ENCODE data around the gene FRMD3. TPM values are rescaled to one million over a fixed set of nuclear protein-coding genes. Genes with fewer than 3 reads are reported as not detected.

FRMD3 gene
- total and polyA plus RNA-seq, 2 donors (not counting 3 experiments of a cell fraction or from before 2014, with no cell fraction given), result 3.0 to 6.1 TPM

DNA sequence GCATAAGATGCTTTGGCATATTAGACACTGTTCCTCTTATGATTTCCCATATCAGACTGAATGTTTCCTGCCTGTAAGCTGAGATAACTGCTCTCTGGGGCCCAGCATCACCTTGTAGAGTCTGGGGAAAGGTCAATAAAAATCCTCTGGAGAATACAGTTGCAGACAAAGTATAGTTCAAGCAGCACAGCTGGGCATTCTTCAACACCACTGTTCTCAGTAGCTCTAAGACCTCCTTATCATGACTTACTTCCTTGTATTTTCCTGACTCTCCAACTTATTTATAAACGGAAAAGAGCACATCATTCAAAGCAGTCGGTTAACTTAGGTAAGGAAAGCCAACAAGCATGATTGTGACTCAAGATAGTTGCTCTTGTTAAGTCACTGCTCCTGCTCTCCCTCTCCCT, 266.5 kb downstream of the FRMD3 start:
- Histone ChIP-seq H3K4me2 (ENCODE audit: insufficient read depth, low read length) (peak overlapping the region; percentile 7), H3K4me3 (replicated peaks in 1 of 3; ENCODE audit: insufficient read depth in 1 of 3, low read depth in 1 of 3, low read length in 3 of 3) (no peak overlapping the region), H3K36me3 (ENCODE audit: control insufficient read depth in 2 of 2, extremely low read depth in 1 of 2, insufficient read depth in 2 of 2, low read length in 2 of 2) (no peaks in the 10 kb centered on the region), H3K27ac (ENCODE audit: insufficient read depth, low read depth, low read length) (peak overlapping the region; percentile 56), H2AFZ (ENCODE audit: low read depth, low read length) (no peak overlapping the region), H3K79me2 (ENCODE audit: control insufficient read depth, insufficient read depth, low read length) (no peaks in the 10 kb centered on the region), H3K9me3 (replicated peaks; ENCODE audit: control insufficient read depth, insufficient read depth, low read length) (no peaks in the 10 kb centered on the region), H3K9ac (replicated peaks; ENCODE audit: extremely low read depth, insufficient read depth, low read length) (no peak overlapping the region), H3K4me1 (ENCODE audit: control insufficient read depth, extremely low read depth, insufficient read depth, low read length) (peaks cover 47% of the 10 kb centered on the region), H4K20me1 (replicated peaks; ENCODE audit: control insufficient read depth, extremely low read depth, insufficient read depth, low read length) (no peaks in the 10 kb centered on the region), H3K9me1 (replicated peaks; ENCODE audit: control insufficient read depth, extremely low read depth, insufficient read depth, low read length) (no peaks in the 10 kb centered on the region), H3K27me3 (ENCODE audit: control insufficient read depth in 2 of 2, insufficient read depth in 2 of 2, low read length in 2 of 2) (no peaks in the 10 kb centered on the region)
- FAIRE-seq (peak; percentile 96), DNase-seq (ENCODE audit: low read depth, low spot score) (peak; percentile 96)
- intact Hi-C loops (cut with micrococcal nuclease), result loop anchor here (1.0 kb wide), 1 partner anchor 10 kb away; no protein-coding TSS in a partner anchor
- no TSS peak for BruUV-seq (replicated peaks)
- TF ChIP-seq MAX (IDR thresholded peaks at IDR 0.05; ENCODE audit: insufficient read depth, insufficient read length) (no peak), FOS (IDR thresholded peaks at IDR 0.05; ENCODE audit: borderline replicate concordance, insufficient read depth, low read length) (peak; percentile 78), JUN (IDR thresholded peaks at IDR 0.05; ENCODE audit: borderline replicate concordance, insufficient read depth, insufficient read length, low read depth) (peak; percentile 58), EZH2 (IDR thresholded peaks at IDR 0.05; ENCODE audit: borderline replicate concordance, low read depth, low read length, severe bottlenecking) (no peak), POLR2AphosphoS5 (IDR thresholded peaks at IDR 0.05; ENCODE audit: insufficient read depth, low read depth, low read length) (peak; percentile 94), GATA2 (IDR thresholded peaks at IDR 0.05; ENCODE audit: insufficient read depth, insufficient read length, low read depth, low read length) (peak; percentile 99), MYC (IDR thresholded peaks at IDR 0.05; ENCODE audit: low read depth, low read length) (no peak), POLR2A (IDR thresholded peaks at IDR 0.05; ENCODE audit: low read depth, low read length) (peak; percentile 66)
- TF ChIP-seq, protein P1, sequence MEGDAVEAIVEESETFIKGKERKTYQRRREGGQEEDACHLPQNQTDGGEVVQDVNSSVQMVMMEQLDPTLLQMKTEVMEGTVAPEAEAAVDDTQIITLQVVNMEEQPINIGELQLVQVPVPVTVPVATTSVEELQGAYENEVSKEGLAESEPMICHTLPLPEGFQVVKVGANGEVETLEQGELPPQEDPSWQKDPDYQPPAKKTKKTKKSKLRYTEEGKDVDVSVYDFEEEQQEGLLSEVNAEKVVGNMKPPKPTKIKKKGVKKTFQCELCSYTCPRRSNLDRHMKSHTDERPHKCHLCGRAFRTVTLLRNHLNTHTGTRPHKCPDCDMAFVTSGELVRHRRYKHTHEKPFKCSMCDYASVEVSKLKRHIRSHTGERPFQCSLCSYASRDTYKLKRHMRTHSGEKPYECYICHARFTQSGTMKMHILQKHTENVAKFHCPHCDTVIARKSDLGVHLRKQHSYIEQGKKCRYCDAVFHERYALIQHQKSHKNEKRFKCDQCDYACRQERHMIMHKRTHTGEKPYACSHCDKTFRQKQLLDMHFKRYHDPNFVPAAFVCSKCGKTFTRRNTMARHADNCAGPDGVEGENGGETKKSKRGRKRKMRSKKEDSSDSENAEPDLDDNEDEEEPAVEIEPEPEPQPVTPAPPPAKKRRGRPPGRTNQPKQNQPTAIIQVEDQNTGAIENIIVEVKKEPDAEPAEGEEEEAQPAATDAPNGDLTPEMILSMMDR (IDR thresholded peaks at IDR 0.05; ENCODE audit: extremely low read depth in 1 of 2, insufficient read depth in 1 of 2, low read depth in 1 of 2, low read length in 2 of 2), result no peak
- POLR2A ChIA-PET, result no interaction called here
- CTCF ChIA-PET, result interaction anchor here (1.0 to 1.9 kb wide), 4 partner anchors 10 to 273 kb away, joined by 5 to 15 read pairs (median 12); no protein-coding TSS in a partner anchor
- dilution Hi-C loops (cut with MboI; ENCODE audit: extremely low pct_ligation_motif_present, low sequenced_read_pairs), result no loop called here

All from endothelial cell of umbilical vein (primary cell).